Smooth muscle cell (in vitro differentiated cells): ENCODE measurements around the gene CHMP4A. TPM values are rescaled to one million over a fixed set of nuclear protein-coding genes. Genes with fewer than 3 reads are reported as not detected.
"Not testable (repeated sequence)": the region's sequence is repeated elsewhere in the genome, so short reads cannot be mapped to it uniquely, and the experiment has no call there.

Source experiments
- DNase-seq: peaks from one replicate; lab custom pipeline; 2025; ENCODE audit not compliant: unreplicated experiment; lab: John Stamatoyannopoulos, UW
- H2AFZ ChIP-seq: fragments of 200-600 bp; sonication (generic); 2 replicates; pipeline ENCODE4 v1.6.0; 2016; ENCODE audit warnings: antibody characterized with exemption, low read depth, mild to moderate bottlenecking
- H3F3A ChIP-seq: fragments of 200-600 bp; sonication (generic); 2 replicates; pipeline ENCODE4 v1.6.0; 2017; ENCODE audit warnings: antibody characterized with exemption, low read depth
- H3K27ac ChIP-seq: fragments of 200-600 bp; sonication (generic); 2 replicates; pipeline ENCODE4 v1.5.1; 2016; ENCODE audit warnings: low read depth, mild to moderate bottlenecking
- H3K27me3 ChIP-seq: fragments of 200-600 bp; sonication (generic); 2 replicates; pipeline ENCODE4 v1.6.1; 2016; ENCODE audit warnings: low read depth, mild to moderate bottlenecking
- H3K36me3 ChIP-seq: fragments of 200-600 bp; sonication (generic); 2 replicates; pipeline ENCODE4 v1.5.1; 2016; ENCODE audit warnings: low read depth
- H3K4me1 ChIP-seq: fragments of 200-600 bp; sonication (generic); 2 replicates; pipeline ENCODE4 v1.5.1; 2016; ENCODE audit warnings: low read depth
- H3K4me2 ChIP-seq: fragments of 200-600 bp; sonication (generic); 2 replicates; pipeline ENCODE4 v1.6.0; 2016; ENCODE audit warnings: mild to moderate bottlenecking
- H3K4me3 ChIP-seq: fragments of 200-600 bp; sonication (generic); 2 replicates; pipeline ENCODE4 v1.5.1; 2016; ENCODE audit warnings: mild to moderate bottlenecking
- H3K79me2 ChIP-seq: fragments of 200-600 bp; sonication (generic); 2 replicates; pipeline ENCODE4 v1.6.0; 2016; ENCODE audit warnings: low read depth, mild to moderate bottlenecking
- H3K9ac ChIP-seq: fragments of 200-600 bp; sonication (generic); 2 replicates; pipeline ENCODE4 v1.6.0; 2016; ENCODE audit warnings: low read depth
- H3K9me3 ChIP-seq: fragments of 200-600 bp; sonication (generic); replicated peaks from 2 replicates; pipeline ENCODE4 v1.5.1; 2016; ENCODE audit warnings: low read depth
- H4K20me1 ChIP-seq: fragments of 200-600 bp; sonication (generic); 2 replicates; pipeline ENCODE4 v1.6.0; 2016; ENCODE audit warnings: low read depth
- WGBS: methylation state at CpG from one replicate; pipeline ENCODE4 v1.1.7; 2016; ENCODE audit warnings: low lambda C conversion rate; 5-methylcytosine and 5-hydroxymethylcytosine counted together
- polyA plus RNA-seq: library from polyadenylated mRNA; unstranded; fragments of >200 nt; fragmentation: Nextera tagmentation; extraction: Ambion mirVana; gene quantifications from 2 replicates; pipeline ENCODE4 v1.2.1, GENCODE V29; 2016
- total RNA-seq: library from RNA; depleted of rRNA; stranded (reverse); fragments of >200 nt; gene quantifications from 2 replicates; pipeline ENCODE4 v1.2.3, GENCODE V29; 2014
- TF ChIP-seq, protein P1 (sequence below): fragments of 200-600 bp; sonication (generic); IDR thresholded peaks from 2 replicates; pipeline ENCODE4 v1.5.1; 2017; ENCODE audit warnings: borderline replicate concordance, mild to moderate bottlenecking, antibody characterized with exemption; ENCODE audit not compliant: insufficient read depth, poor library complexity, severe bottlenecking

The CHMP4A gene
- total and polyA plus RNA-seq, 2 experiments from 2014 or later: 29.7 to 46.8 TPM

DNA sequence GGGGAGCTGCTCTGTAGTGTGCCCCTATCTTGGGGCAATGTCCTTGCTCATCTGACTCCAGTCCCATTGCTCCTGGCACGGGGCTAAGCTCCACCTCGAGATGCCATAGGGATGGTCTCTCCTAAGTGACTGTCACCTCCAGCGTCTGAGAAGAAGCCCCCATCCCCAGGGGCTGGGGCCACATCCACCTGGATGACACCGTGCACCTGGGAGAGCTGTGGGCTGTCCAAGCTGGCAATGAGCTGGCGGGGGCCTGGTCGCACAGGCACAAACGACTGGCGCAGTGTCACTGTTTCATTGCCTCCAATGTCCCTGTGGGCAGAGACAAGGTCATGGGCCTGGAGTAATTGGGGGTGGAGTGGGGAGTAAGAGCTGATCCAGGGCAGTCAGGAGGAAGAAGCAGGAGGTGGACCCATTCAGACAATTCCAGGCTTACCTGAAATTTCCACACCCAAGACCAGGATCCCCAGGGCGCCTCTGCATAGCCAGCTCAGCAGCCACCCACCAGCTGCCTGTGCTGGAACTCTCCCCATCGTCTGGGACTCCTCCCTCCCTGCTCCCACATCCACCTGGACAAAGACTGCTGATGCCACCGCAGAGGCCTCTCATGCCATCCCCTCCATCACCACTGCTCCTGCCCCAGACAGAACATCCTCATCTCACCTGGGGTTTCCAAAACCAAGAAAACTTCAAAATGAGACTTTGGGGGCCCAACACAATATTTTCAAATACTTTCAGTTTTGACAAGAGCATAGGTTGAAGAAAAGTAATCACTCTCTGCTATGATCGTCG, 36.1 kb upstream of the CHMP4A start:
- no peaks in the 10 kb centered on the region for H4K20me1 ChIP-seq
- TF ChIP-seq, protein P1, sequence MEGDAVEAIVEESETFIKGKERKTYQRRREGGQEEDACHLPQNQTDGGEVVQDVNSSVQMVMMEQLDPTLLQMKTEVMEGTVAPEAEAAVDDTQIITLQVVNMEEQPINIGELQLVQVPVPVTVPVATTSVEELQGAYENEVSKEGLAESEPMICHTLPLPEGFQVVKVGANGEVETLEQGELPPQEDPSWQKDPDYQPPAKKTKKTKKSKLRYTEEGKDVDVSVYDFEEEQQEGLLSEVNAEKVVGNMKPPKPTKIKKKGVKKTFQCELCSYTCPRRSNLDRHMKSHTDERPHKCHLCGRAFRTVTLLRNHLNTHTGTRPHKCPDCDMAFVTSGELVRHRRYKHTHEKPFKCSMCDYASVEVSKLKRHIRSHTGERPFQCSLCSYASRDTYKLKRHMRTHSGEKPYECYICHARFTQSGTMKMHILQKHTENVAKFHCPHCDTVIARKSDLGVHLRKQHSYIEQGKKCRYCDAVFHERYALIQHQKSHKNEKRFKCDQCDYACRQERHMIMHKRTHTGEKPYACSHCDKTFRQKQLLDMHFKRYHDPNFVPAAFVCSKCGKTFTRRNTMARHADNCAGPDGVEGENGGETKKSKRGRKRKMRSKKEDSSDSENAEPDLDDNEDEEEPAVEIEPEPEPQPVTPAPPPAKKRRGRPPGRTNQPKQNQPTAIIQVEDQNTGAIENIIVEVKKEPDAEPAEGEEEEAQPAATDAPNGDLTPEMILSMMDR: no peak
- H3K4me2 ChIP-seq: no peak overlapping the region
- no peaks in the 10 kb centered on the region for H3K9me3 ChIP-seq
- H3K4me1 ChIP-seq: peaks cover 4% of the 10 kb centered on the region
- no peak overlapping the region for H2AFZ ChIP-seq
- no peak for DNase-seq
- H3K79me2 ChIP-seq: no peaks in the 10 kb centered on the region
- no peaks in the 10 kb centered on the region for H3K36me3 ChIP-seq
- H3K4me3 ChIP-seq: no peak overlapping the region
- no peaks in the 10 kb centered on the region for H3K27me3 ChIP-seq
- H3K27ac ChIP-seq: no peak overlapping the region
- no peaks in the 10 kb centered on the region for H3F3A ChIP-seq
- WGBS: 81% methylated on average over 13 of the region's 13 CpGs
- no peak overlapping the region for H3K9ac ChIP-seq

DNA sequence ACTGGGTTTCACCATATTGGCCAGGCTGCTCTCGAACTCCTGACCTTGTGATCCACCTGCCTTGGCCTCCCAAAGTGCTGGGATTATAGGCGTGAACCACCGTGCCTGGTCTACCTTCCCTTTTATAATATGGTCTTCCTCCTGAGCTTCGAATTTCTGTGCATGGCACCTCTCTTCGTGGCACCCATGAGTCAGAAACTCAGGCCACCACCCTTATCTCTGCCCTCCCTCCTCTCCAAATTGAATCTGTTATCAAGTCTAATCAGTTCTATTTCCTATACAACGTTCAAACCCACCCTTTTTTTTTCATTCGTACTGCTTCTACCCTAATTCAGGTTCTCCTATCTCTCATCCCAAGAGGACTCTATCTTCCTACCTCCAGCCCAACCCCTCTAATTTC, 34.1 kb upstream of the CHMP4A start:
- Histone ChIP-seq H3F3A (no peaks in the 10 kb centered on the region), H4K20me1 (no peaks in the 10 kb centered on the region), H3K9ac (no peak overlapping the region), H3K4me2 (no peak overlapping the region), H3K4me1 (peaks cover 4% of the 10 kb centered on the region), H3K4me3 (no peak overlapping the region), H3K27me3 (no peaks in the 10 kb centered on the region), H3K27ac (no peak overlapping the region), H3K9me3 (no peaks in the 10 kb centered on the region), H3K79me2 (no peaks in the 10 kb centered on the region), H3K36me3 (no peaks in the 10 kb centered on the region), H2AFZ (no peak overlapping the region)
- 87% methylated on average over 7 of the region's 7 CpGs for WGBS
- no peak for DNase-seq
- TF ChIP-seq, protein P1: no peak

DNA sequence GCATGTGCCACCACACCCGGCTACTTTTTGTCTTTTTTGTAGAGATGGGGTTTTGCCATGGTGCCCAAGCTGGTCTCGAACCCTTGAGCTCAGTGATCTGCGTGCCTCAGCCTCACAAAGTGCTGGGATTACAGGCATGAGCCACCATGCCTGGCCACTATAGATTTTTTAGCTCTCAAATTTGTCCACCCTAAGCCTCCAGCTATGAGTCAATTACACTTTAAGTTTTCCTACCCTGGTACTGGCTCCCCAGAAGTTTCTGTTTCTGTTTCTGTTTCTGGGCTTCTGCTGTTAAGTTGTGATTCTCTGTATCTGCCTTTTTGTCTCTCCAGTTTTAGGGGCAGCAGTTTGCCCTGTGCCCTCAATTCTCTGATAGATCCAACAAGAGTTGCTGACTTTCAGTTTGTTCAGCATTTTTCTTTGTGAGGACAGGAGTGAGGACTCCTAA, 33.5 kb upstream of the CHMP4A start:
- TF ChIP-seq, protein P1: no peak
- no peaks in the 10 kb centered on the region for H3K9me3 ChIP-seq
- H3K4me1 ChIP-seq: no peaks in the 10 kb centered on the region
- peaks cover 2% of the 10 kb centered on the region for H4K20me1 ChIP-seq
- no peaks in the 10 kb centered on the region for H3K27me3 ChIP-seq
- H3K79me2 ChIP-seq: peaks cover 2% of the 10 kb centered on the region
- no peak overlapping the region for H3K4me2 ChIP-seq
- no peak overlapping the region for H3K9ac ChIP-seq
- no peak for DNase-seq
- H3K4me3 ChIP-seq: no peak overlapping the region
- H3F3A ChIP-seq: no peaks in the 10 kb centered on the region
- WGBS: 86% methylated on average over 3 of the region's 3 CpGs
- no peak overlapping the region for H3K27ac ChIP-seq
- no peaks in the 10 kb centered on the region for H3K36me3 ChIP-seq
- no peak overlapping the region for H2AFZ ChIP-seq

DNA sequence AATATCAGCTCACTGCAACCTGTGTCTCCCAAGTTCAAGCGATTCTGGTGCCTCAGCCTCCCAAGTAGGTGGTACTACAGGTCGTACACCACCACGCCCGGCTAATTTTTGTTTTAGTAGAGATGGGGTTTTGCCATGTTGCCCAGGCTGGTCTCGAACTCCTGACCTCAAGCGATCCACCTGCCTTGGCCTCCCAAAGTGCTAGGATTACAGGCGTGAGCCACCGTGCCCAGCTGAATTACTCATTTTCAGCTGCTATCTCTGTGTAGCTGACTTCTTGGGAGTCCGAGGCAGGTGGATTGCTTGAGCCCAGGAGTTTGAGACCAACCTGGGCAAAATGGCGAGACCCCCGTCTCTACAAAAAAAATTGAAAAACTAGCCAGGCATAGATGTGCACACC, 32.1 kb upstream of the CHMP4A start:
- peaks cover 15% of the 10 kb centered on the region for H4K20me1 ChIP-seq
- 93% methylated on average over 11 of the region's 11 CpGs for WGBS

More for the DNA sequence above, 32.1 kb upstream of the CHMP4A start:
- not testable (repeated sequence) for H3K27me3 ChIP-seq, DNase-seq, H2AFZ ChIP-seq, H3K36me3 ChIP-seq, H3K4me2 ChIP-seq, H3K9ac ChIP-seq, H3K4me3 ChIP-seq, H3F3A ChIP-seq, H3K27ac ChIP-seq, H3K4me1 ChIP-seq, H3K9me3 ChIP-seq
- H3K79me2 ChIP-seq: peaks cover 16% of the 10 kb centered on the region
